SIG-M5 (cell line): Measurements from ENCODE around the gene TPD52L1.

Experiments used
- DNase-seq: peaks from one replicate; lab custom pipeline; 2025; lab: John Stamatoyannopoulos, UW

Gene TPD52L1

GRCh38 chr6:125307964-125308615, 154.5 kb downstream of the TPD52L1 start:
- DNase-seq = no peak

DNA sequence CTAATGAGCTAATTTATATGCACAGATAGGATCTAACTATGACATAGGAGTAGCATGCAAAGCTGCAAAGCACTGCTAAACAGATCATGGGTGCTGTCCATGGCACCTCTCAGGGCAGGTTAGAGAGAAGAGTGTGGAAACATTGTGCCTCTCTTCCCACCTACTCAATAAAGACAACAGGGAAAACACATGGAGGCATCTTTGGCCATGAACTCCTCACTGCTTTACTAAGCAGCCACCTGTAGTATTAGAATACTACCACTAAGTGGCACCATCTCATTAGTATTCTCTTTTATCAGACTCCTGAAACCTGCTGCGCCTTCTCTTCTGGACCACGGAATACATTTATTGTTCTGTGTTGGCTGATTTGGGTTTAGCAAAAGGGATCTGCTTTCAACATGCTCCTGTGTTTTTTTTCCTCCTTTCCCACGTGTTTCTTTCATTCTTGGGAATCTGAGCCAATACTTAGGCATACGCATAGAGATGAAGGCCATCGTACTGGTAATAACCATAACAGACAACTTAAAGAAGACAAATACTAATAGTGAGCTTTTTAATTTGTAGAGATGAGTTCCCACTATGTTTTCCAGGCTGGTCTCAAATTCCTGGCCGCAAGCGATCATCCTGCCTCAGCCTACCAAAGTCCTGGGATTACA, 157.5 kb downstream of the TPD52L1 start:
- DNase-seq = no peak

- no peak for DNase-seq
Observed at GRCh38 chr6:125312478-125312877, 158.9 kb downstream of the TPD52L1 start.

- DNase-seq = no peak
Observed at GRCh38 chr6:125312950-125313349, 159.4 kb downstream of the TPD52L1 start.
